SK-N-SH treated with all-trans-retinoic acid at 6 μM for 48 hours (cell line): ENCODE measurements around the gene NARF.

Source experiments
- ATAC-seq: fragments of 200-7000 bp; cut with Tn5 transposase; 3 replicates; pipeline ENCODE4 v1.9.1; 2020; ENCODE audit warnings: mild to moderate bottlenecking, moderate library complexity
- ARNTL ChIP-seq: fragments of 450-650 bp; formaldehyde crosslinking; IDR thresholded peaks from 2 replicates; pipeline ENCODE4 v1.5.0; 2020; ENCODE audit warnings: low read depth, mild to moderate bottlenecking, moderate library complexity, borderline replicate concordance
- BACH2 ChIP-seq: fragments of 250-450 bp; sonication (Bioruptor Pico); IDR thresholded peaks from 2 replicates; pipeline ENCODE4 v1.9.0; 2021; ENCODE audit warnings: mild to moderate bottlenecking, borderline replicate concordance
- CSDC2 ChIP-seq: fragments of 250-450 bp; sonication (Bioruptor Pico); IDR thresholded peaks from 2 replicates; pipeline ENCODE4 v1.5.0; 2020; ENCODE audit warnings: mild to moderate bottlenecking, moderate library complexity
- ESRRG ChIP-seq: fragments of 250-450 bp; sonication (Bioruptor Pico); IDR thresholded peaks from 2 replicates; pipeline ENCODE4 v1.6.1; 2021; ENCODE audit warnings: mild to moderate bottlenecking
- ISL1 ChIP-seq: fragments of 250-450 bp; sonication (Bioruptor Pico); IDR thresholded peaks from 2 replicates; pipeline ENCODE4 v2.1.2; 2022; ENCODE audit warnings: mild to moderate bottlenecking, moderate library complexity
- OSR1 ChIP-seq: fragments of 250-450 bp; sonication (Bioruptor Pico); IDR thresholded peaks from 2 replicates; pipeline ENCODE4 v1.8.0; 2022; ENCODE audit warnings: moderate library complexity, mild to moderate bottlenecking, inconsistent platforms
- PPARA ChIP-seq: fragments of 250-450 bp; sonication (Bioruptor Pico); IDR thresholded peaks from 2 replicates; pipeline ENCODE4 v1.5.0; 2020; ENCODE audit warnings: mild to moderate bottlenecking, borderline replicate concordance
- RARB ChIP-seq: fragments of 250-450 bp; sonication (Bioruptor Pico); IDR thresholded peaks from 2 replicates; pipeline ENCODE4 v1.8.0; 2021; ENCODE audit warnings: mild to moderate bottlenecking, moderate library complexity
- SNAI2 ChIP-seq: fragments of 250-450 bp; sonication (Bioruptor Pico); IDR thresholded peaks from 2 replicates; pipeline ENCODE4 v1.5.0; 2020; ENCODE audit warnings: mild to moderate bottlenecking, moderate library complexity
- TCF4 ChIP-seq: fragments of 250-450 bp; sonication (Bioruptor Pico); IDR thresholded peaks from 2 replicates; pipeline ENCODE4 v1.8.0; 2021; ENCODE audit warnings: mild to moderate bottlenecking, moderate library complexity, borderline replicate concordance
- TOX ChIP-seq: fragments of 250-450 bp; sonication (Bioruptor Pico); IDR thresholded peaks from 2 replicates; pipeline ENCODE4 v1.8.0; 2021; ENCODE audit warnings: mild to moderate bottlenecking, moderate library complexity, borderline replicate concordance
- ZC3H10 ChIP-seq: fragments of 250-450 bp; sonication (Bioruptor Pico); IDR thresholded peaks from 2 replicates; pipeline ENCODE4 v1.5.1; 2021; ENCODE audit warnings: mild to moderate bottlenecking, moderate library complexity
- ZFP3 ChIP-seq: fragments of 250-450 bp; sonication (Bioruptor Pico); IDR thresholded peaks from 2 replicates; pipeline ENCODE4 v1.5.0; 2020; ENCODE audit warnings: mild to moderate bottlenecking, moderate library complexity
- ZNF565 ChIP-seq: fragments of 450-650 bp; formaldehyde crosslinking; conservative IDR thresholded peaks from 2 replicates; pipeline ENCODE4 v1.5.0; 2020; ENCODE audit warnings: low read depth, mild to moderate bottlenecking, moderate library complexity
- ZNF70 ChIP-seq: fragments of 450-650 bp; formaldehyde crosslinking; IDR thresholded peaks from 2 replicates; pipeline ENCODE4 v1.5.0; 2020; ENCODE audit warnings: mild to moderate bottlenecking, moderate library complexity
- TF ChIP-seq, protein P1 (sequence below): fragments of 250-450 bp; sonication (Bioruptor Pico); IDR thresholded peaks from 2 replicates; pipeline ENCODE4 v1.5.0; 2020; ENCODE audit warnings: mild to moderate bottlenecking, moderate library complexity
- TF ChIP-seq, protein P2 (sequence below): fragments of 250-450 bp; sonication (Bioruptor Pico); IDR thresholded peaks from 2 replicates; pipeline ENCODE4 v1.5.1; 2021; ENCODE audit warnings: mild to moderate bottlenecking, moderate library complexity
- TF ChIP-seq, protein P3 (sequence below): fragments of 250-450 bp; sonication (Bioruptor Pico); IDR thresholded peaks from 2 replicates; pipeline ENCODE4 v1.5.1; 2020; ENCODE audit warnings: low read depth, mild to moderate bottlenecking, moderate library complexity
- TF ChIP-seq, protein P4 (sequence below): fragments of 250-450 bp; sonication (Bioruptor Pico); IDR thresholded peaks from 2 replicates; pipeline ENCODE4 v1.8.0; 2021; ENCODE audit warnings: low read depth, mild to moderate bottlenecking, moderate library complexity, borderline replicate concordance

NARF gene

DNA sequence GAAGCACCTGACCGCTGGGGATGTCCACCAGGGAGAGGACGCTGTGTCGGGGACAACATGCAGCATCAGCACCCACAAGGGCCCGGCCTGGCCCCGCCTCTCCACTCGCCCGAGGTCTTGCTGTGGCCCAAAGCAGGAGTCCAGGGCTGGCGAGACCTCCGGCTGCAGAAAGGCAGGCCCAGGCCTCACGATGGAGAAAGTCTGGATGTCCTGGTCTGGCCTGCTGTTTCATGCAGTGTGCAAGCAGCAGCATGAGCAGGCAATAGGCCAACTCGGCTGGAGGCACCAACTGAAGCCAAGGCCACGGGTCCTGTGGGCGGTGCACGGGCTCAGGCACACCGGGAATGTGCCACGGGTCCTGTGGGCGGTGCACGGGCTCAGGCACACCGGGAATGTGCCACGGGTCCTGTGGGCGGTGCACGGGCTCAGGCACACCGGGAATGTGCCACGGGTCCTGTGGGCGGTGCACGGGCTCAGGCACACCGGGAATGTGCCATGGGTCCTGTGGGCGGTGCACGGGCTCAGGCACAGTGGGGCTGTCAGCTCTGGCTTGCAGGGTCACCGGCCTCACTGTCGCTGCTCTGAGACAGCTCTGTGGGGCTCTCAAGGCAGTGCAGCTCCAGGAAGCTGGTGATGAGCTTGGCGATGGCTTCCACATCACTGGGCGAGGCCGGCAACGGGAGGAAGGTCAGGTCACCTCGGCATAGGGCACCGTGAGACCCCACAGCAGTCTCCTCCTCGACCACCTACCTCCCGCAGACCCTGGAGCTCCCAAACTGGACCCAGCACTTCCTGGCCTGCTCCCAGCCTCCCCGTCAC lies 14.9 kb upstream of the NARF start (continued):
- TF ChIP-seq, protein P1, sequence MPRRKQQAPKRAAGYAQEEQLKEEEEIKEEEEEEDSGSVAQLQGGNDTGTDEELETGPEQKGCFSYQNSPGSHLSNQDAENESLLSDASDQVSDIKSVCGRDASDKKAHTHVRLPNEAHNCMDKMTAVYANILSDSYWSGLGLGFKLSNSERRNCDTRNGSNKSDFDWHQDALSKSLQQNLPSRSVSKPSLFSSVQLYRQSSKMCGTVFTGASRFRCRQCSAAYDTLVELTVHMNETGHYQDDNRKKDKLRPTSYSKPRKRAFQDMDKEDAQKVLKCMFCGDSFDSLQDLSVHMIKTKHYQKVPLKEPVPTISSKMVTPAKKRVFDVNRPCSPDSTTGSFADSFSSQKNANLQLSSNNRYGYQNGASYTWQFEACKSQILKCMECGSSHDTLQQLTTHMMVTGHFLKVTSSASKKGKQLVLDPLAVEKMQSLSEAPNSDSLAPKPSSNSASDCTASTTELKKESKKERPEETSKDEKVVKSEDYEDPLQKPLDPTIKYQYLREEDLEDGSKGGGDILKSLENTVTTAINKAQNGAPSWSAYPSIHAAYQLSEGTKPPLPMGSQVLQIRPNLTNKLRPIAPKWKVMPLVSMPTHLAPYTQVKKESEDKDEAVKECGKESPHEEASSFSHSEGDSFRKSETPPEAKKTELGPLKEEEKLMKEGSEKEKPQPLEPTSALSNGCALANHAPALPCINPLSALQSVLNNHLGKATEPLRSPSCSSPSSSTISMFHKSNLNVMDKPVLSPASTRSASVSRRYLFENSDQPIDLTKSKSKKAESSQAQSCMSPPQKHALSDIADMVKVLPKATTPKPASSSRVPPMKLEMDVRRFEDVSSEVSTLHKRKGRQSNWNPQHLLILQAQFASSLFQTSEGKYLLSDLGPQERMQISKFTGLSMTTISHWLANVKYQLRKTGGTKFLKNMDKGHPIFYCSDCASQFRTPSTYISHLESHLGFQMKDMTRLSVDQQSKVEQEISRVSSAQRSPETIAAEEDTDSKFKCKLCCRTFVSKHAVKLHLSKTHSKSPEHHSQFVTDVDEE = no peak

DNA sequence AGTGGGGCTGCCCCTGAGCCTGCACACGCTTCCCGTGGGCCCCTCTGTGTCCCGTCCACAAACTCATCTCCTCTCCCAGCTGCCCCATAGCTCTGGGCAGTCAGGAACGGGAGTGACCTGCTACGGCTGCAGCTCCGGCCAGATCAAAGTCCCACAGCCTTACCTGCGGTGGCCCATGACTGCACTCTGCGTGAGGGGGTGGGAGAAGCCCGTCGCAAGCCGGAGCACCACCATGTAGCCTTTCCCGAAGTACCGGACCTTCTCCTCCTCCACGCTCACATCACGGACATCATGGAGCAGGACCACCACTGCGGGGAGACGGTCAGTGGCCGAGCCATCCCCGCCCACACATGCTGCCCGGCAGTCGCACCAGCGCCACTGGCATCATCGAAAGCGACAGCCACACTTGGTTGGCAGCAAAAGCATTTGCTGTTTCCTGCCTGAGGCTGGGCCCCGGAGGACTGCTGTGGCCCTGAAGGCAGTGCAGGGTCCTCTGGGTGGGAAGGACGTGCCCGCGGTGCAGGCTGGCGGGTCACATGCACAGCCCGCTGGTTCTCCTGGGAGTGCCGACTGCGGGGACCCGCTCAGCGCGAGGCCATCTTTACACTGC lies 14.2 kb upstream of the NARF start:
- no peak for ATAC-seq
- no peak for TF ChIP-seq BACH2 (CRISPR knock-in tag)

DNA sequence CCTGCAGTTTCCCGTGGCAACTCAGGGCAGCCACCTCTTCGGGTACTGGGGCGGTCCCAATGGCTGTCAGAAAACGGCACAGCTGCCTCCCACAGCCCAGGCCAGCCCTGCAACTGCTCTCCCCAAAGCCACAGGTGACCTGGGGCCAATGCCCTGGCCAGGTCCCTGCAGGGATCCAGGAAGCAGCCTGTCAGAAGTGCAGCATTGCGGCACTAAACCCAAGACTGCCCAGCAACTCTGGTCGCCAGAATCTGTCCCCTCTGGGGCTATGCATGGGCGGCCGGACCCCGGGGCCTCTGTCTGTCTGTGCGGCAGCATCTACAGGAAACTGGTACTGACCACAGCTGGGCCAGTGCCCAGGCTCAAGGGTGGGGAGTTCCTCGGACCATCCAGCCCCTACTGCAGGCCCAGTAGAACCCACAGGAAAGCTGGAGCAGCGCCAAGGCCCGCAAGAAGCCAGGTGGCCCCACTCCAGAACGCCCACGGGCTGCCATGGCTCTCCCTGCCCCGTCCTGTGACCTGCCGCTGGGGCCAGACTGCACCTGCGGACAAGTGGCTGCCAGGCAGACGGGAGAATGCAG lies 13.5 kb upstream of the NARF start:
- ATAC-seq = no peak
- TF ChIP-seq, protein P1 = no peak
- TF ChIP-seq BACH2 (CRISPR knock-in tag) = no peak
- no peak for TF ChIP-seq ARNTL (CRISPR knock-in tag)
- no peak for TF ChIP-seq ZNF70 (CRISPR knock-in tag)
- TF ChIP-seq ESRRG (CRISPR knock-in tag) = no peak
- TF ChIP-seq, protein P2, sequence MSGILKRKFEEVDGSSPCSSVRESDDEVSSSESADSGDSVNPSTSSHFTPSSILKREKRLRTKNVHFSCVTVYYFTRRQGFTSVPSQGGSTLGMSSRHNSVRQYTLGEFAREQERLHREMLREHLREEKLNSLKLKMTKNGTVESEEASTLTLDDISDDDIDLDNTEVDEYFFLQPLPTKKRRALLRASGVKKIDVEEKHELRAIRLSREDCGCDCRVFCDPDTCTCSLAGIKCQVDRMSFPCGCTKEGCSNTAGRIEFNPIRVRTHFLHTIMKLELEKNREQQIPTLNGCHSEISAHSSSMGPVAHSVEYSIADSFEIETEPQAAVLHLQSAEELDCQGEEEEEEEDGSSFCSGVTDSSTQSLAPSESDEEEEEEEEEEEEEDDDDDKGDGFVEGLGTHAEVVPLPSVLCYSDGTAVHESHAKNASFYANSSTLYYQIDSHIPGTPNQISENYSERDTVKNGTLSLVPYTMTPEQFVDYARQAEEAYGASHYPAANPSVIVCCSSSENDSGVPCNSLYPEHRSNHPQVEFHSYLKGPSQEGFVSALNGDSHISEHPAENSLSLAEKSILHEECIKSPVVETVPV (CRISPR knock-in tag) = no peak
- TF ChIP-seq ZFP3 (CRISPR knock-in tag) = no peak
- TF ChIP-seq, protein P3, sequence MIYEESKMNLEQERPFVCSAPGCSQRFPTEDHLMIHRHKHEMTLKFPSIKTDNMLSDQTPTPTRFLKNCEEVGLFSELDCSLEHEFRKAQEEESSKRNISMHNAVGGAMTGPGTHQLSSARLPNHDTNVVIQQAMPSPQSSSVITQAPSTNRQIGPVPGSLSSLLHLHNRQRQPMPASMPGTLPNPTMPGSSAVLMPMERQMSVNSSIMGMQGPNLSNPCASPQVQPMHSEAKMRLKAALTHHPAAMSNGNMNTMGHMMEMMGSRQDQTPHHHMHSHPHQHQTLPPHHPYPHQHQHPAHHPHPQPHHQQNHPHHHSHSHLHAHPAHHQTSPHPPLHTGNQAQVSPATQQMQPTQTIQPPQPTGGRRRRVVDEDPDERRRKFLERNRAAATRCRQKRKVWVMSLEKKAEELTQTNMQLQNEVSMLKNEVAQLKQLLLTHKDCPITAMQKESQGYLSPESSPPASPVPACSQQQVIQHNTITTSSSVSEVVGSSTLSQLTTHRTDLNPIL = no peak
- no peak for TF ChIP-seq ZC3H10 (CRISPR knock-in tag)
- TF ChIP-seq CSDC2 = no peak
- TF ChIP-seq PPARA (CRISPR knock-in tag) = no peak
- TF ChIP-seq ZNF565 = no peak
- TF ChIP-seq TCF4 (CRISPR knock-in tag) = no peak
- TF ChIP-seq SNAI2 = no peak
- no peak for TF ChIP-seq RARB
- TF ChIP-seq ISL1 = no peak
- TF ChIP-seq TOX = no peak
- TF ChIP-seq, protein P4, sequence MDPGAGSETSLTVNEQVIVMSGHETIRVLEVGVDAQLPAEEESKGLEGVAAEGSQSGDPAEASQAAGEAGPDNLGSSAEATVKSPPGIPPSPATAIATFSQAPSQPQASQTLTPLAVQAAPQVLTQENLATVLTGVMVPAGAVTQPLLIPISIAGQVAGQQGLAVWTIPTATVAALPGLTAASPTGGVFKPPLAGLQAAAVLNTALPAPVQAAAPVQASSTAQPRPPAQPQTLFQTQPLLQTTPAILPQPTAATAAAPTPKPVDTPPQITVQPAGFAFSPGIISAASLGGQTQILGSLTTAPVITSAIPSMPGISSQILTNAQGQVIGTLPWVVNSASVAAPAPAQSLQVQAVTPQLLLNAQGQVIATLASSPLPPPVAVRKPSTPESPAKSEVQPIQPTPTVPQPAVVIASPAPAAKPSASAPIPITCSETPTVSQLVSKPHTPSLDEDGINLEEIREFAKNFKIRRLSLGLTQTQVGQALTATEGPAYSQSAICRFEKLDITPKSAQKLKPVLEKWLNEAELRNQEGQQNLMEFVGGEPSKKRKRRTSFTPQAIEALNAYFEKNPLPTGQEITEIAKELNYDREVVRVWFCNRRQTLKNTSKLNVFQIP = no peak
- no peak for TF ChIP-seq OSR1 (CRISPR knock-in tag)
